ENCODE measurements around the gene TMEM237.

GRCh38 chr2:201644001-201644400 is 698 bp upstream of the TMEM237 start:
- TF ChIP-seq ATF2 (tag by site-specific recombination; IDR thresholded peaks at IDR 0.05; ENCODE audit: low read depth) (no peak), CTCF (tag by site-specific recombination; IDR thresholded peaks at IDR 0.05) (no peak)

Data from HEK293 (cell line).